SK-N-SH (cell line): ENCODE measurements around the gene KRT74.

Source experiments
- FOSL2 ChIP-seq: IDR thresholded peaks from 2 replicates; pipeline ENCODE4 v1.4.0; 2012; ENCODE audit warnings: low read depth, mild to moderate bottlenecking, moderate library complexity, borderline replicate concordance
- MXI1 ChIP-seq: IDR thresholded peaks from 2 replicates; pipeline ENCODE4 v1.6.1; 2012; ENCODE audit warnings: mild to moderate bottlenecking, low read depth, low read length, improper control_type of control experiment
- POLR2AphosphoS5 ChIP-seq: IDR thresholded peaks from 2 replicates; pipeline ENCODE4 v1.6.1; 2012; ENCODE audit warnings: low read depth, low read length
- RAD21 ChIP-seq: IDR thresholded peaks from 2 replicates; pipeline ENCODE4 v1.6.1; 2012; ENCODE audit warnings: mild to moderate bottlenecking, low read length
- TF ChIP-seq, protein P1 (sequence below): fragments of 200-600 bp; sonication (generic); IDR thresholded peaks from 2 replicates; pipeline ENCODE4 v1.6.1; 2017; ENCODE audit warnings: antibody characterized with exemption, mild to moderate bottlenecking, moderate library complexity

DNA sequence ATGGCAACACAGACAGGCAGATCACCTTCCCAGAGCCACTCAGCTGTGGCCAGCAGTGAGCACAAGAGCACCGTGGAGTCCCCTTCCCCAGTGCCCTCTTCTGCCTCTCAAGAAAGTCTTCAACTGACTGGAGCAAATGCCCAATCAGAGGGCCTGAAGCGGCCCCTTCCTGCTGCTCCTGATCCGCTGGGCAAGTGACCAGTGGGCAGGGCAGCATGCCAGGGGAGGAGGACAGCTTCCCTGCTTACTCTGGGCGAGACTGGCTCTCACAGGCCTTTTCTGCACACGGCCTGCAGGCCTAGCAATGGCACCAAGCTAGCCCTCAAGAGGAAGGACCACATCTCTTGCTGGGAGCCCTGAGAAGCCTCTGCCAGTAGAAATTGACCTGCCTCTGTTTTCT, 21.6 kb downstream of the KRT74 start:
- TF ChIP-seq, protein P1, sequence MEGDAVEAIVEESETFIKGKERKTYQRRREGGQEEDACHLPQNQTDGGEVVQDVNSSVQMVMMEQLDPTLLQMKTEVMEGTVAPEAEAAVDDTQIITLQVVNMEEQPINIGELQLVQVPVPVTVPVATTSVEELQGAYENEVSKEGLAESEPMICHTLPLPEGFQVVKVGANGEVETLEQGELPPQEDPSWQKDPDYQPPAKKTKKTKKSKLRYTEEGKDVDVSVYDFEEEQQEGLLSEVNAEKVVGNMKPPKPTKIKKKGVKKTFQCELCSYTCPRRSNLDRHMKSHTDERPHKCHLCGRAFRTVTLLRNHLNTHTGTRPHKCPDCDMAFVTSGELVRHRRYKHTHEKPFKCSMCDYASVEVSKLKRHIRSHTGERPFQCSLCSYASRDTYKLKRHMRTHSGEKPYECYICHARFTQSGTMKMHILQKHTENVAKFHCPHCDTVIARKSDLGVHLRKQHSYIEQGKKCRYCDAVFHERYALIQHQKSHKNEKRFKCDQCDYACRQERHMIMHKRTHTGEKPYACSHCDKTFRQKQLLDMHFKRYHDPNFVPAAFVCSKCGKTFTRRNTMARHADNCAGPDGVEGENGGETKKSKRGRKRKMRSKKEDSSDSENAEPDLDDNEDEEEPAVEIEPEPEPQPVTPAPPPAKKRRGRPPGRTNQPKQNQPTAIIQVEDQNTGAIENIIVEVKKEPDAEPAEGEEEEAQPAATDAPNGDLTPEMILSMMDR, result no peak
- TF ChIP-seq FOSL2 (no peak), RAD21 (no peak), POLR2AphosphoS5 (no peak), MXI1 (no peak)
